HUDEP-2 (cell line): ENCODE data around the gene HIVEP2.

Experiments used
- DNase-seq, 76 experiments: peaks; one replicate each; lab custom pipeline; 2025; ENCODE audit not compliant: unreplicated experiment in 76 of 76; lab: John Stamatoyannopoulos, UW

HIVEP2 gene

DNA sequence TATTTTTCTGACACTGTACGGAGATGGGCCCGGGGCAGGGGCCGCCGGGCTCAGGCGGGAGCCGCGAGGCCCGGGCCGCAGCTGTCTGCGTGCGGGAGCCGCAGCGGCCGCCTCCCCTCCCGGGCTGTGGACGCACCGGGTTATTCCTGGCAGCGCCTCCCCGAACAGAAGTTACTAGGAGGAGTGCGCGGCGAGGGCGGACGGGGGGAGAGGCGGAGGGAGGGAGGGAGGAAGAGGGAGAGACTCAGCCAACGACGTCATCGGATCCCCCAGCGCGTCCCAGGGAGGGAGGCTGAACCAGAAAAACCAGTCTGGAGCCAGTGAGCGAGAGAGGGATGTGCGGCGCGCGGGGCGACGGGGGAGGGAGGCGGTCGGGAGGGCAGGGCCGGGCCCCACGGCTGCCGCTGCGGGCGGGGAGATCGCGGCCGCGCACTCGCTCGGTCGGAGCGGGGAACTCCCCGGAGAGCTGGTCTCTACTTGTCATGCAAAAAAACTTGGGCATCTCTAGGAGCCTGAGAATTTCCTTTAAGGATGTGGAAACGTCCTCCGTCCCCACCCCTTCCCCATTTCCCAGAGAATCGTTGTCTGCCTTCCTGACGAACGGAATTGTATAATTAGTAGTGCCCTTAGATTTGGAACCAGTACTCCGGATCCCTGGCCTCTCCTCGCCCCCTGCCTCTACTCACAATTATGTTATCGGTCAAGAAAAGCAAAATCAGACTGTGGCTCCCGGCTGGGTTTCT is 1.4 kb upstream of the HIVEP2 start:
- peak in 15 of 76 experiments; percentile 9 to 56 (median 22) for DNase-seq

DNA sequence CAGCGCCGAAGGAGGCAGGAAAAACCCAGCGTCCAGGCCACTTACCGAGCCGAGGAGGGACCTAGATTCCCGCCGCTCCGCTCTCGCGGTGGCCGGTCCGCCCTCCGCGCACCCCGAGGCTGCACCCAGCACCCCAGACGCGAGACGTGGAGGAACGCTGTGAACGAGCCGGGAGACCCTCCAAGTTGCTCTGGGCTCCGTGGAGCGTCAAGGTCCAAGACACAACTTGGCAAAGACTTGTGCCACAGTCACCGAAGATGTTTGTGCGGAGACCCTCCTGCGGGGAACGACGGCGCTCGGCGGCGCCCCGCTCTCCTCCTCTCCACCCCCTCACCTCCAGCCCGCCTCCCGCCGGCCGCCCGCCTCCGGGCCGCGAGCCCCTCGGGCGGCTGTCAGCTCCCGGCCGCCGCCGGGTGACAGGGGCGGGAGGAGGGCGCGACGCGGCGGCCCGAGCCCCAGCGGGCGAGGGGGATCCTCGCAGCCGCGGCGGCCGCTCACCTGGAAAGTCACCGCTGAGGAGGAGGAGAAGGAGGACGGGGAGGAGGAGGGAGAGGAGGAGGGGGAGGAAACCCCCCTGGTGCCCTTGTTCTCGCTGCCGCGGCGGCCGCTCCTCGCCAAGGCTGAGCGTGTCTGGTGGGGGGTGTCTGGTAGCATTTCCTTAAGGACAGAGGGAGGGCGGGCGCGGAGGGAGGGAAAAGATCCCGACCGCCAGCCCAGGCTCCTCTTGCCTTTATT is 637 bp upstream of the HIVEP2 start:
- DNase-seq, result no peak

DNA sequence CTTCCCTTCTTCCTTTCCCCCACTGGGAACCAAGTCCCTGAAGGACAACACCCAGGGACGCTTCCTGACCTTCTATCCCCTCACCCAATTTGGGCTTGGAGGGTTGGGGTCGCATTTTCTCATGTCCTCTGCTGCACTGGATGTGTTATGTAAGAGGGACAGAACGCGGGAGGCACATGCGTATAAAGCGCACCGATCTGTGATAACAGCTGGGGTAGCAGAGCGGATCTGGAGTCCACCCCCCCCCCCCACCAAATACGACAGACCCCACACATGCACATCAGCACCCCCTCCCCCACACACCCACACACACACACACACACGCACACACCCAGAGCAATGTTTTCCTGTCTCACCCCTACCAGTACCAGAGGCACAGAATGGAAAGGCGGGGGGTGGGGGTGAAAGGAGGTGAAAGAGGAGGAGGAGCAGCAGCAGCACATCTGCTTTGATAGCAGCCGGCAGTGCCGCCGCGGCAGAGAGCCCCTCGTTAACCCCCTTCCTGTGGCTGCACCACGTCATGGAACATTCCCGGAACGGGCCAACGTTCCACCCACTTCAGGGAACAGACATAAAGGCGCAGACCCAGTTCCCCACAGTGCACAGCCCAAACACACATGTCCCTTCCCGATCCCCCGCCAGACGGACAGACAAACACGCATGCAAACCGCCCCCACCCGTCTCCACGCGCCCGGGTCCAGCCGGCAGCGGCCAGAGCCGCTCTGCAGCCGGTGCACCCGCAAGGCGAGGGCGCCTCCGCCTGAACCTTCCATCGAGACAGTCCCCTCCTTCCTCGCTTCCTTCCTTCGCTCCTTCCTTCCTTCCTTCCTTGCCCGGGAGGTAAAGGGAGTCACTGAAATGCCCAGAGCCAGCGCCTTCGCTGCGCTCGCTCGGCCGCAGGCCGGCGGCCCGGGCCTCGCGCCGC is 590 bp downstream of the HIVEP2 start:
- DNase-seq, result peak in 14 of 76 experiments; percentile 10 to 63 (median 38)

DNA sequence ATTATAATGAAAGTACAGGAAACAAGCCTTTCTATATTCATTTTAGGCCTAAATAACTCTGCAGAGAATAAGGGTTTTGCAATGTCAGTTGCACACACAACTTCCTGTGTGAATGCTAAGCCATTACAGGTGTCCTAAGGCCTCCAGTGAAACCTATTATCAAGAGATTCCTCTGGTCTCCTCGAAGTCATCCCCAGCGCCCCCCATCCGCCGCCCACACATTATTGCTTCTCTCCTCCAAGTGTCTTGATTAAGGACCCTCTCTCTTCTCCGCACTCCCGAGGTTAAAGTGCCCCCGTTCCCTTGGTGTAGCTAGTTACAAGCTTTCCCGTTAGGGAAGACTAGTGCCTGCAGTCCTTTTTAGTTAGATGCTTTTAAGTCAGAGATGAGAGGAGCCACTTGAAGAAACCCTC is 1.3 kb downstream of the HIVEP2 start:
- DNase-seq, result no peak

- peak in 5 of 76 experiments; percentile 7 to 38 (median 16) for DNase-seq
Measured at GRCh38 chr6:142942805-142943227, 2.2 kb downstream of the HIVEP2 start.

DNA sequence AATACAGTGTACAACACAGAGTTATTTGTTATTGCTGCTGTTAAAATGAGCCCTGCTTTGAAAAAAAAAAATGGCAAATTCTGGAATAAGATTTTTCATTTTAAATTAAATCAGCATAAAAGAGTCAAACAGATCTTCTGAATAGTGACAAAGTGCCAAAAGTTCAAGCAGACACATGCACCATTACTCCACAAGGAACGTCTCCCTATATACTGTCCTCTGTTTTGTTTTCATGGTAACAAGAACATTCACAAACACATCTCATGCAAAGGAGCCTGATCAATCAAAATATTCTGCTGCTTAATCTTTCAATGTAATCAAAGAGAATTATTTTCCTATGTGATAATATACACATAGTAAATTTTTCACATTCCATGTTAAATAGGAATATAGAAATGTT is 2.7 kb downstream of the HIVEP2 start:
- no peak for DNase-seq

- no peak for DNase-seq
Measured at GRCh38 chr6:142941018-142941417, 4.0 kb downstream of the HIVEP2 start.

- no peak for DNase-seq
Measured at GRCh38 chr6:142940487-142940886, 4.5 kb downstream of the HIVEP2 start.

DNA sequence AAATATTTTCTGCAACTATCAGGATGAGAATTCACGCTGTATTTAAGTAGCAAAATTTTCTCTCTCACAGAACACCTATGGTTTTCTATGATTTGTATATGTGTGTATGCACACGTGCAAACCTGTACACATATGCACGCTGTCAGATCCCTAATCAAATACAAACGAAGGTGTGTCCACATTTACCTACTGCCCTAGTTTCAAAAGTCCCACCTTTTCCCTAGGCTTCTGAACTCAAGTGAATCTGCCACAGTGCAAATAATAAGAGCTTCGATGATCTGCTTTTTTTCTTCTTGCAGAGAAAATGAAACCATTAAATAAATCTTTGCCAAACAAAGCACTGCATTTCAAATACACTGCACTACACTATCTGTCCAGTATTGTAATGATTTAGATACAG is 6.5 kb downstream of the HIVEP2 start:
- no peak for DNase-seq

DNA sequence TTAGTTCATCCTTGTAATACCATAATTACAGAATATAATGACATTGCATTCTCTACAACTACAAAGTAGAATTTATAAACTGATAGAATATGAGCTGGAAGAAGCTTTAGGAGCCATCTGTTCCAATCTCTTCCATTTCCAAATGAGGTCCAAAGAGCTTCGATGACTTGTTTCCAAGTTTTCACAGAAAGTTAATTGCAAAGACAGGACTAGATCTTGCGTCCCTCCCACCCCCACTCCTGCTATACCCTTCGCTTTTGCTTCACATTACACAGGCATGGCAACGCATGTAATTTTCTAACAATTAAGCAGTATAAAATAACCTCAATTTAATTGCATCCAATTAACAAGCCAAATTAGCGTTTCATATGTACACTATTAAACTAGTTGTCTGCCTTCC is 7.0 kb downstream of the HIVEP2 start:
- no peak for DNase-seq

DNA sequence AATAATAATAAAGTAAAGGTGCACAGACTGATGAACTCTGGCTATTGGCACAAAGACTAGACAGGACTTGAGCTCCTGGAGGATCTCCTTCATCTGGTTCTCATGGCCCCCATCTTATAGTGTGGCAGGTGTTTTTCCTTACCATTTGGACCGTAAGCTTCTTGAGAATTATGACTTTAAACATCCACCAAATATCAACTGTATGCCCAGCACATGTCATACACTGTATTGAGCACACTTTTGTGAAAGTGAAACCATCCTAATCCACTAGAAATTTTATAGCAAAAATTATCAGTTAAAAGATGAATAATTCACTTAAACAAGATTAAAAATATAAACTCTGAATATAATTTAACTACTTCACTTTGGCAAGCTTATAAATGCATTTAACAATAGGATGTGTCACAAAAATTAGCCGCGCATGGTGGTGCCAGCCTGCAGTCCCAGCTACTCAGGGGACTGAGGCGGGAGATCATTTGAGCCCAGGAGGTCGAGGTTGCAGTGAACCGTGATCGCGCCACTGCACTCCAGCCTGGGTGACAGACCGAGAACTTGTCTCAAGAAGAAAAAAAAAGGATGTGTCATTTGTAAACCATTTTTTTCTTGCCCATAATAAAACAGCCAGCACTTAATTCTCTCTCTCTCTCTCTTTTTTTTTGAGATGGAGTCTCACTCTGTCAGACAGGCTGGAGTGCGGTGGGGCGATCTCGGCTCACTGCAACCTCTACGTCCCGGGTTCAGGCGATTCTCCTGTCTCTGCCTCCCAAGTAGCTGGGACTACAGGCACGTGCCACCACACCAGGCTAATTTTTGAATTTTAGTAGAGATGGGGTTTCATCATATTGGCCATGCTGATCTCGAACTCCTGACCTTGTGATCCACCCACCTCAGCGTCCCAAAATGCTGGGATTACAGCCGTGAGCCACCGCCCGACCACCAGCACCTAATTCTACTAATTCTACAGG is 9.1 kb downstream of the HIVEP2 start:
- DNase-seq, result no peak

GRCh38 chr6:142934599-142934998 is 10.4 kb downstream of the HIVEP2 start:
- no peak for DNase-seq

GRCh38 chr6:142934106-142934505 is 10.9 kb downstream of the HIVEP2 start:
- no peak for DNase-seq

DNA sequence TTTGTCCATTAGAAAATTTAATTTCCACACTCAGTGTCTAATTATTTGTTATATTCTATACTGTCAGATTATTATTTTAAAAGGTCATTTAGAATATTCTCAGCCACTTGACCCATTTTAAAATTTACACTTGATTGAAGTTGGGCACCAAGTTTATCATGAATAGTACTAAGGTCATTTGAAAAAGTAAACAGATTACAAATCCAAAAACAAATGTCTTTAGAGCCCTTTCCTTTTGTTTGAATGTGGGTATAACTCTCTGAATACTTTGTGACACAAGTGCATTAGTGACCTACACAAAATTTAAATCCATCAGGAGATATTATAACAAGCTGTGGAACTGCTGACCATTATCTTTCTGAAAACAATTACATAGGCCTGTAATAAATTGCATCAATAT is 11.3 kb downstream of the HIVEP2 start:
- no peak for DNase-seq

GRCh38 chr6:142932889-142933288 is 12.1 kb downstream of the HIVEP2 start:
- no peak for DNase-seq

- no peak for DNase-seq
Measured at GRCh38 chr6:142929751-142930358, 15.1 kb downstream of the HIVEP2 start.

GRCh38 chr6:142927904-142928303 is 17.1 kb downstream of the HIVEP2 start:
- DNase-seq, result no peak

GRCh38 chr6:142927271-142927580 is 17.8 kb downstream of the HIVEP2 start:
- DNase-seq, result no peak

- DNase-seq, result no peak
Measured at GRCh38 chr6:142926494-142927270, 18.3 kb downstream of the HIVEP2 start.
